WTC11 (cell line): Measurements from ENCODE around the gene CXorf58. TPM values are rescaled to one million over a fixed set of nuclear protein-coding genes. Genes with fewer than 3 reads are reported as not detected.
A peak's percentile ranks its signal among the peaks of the same experiment; 100 is the strongest.

Experiments used
- ATAC-seq: fragments of 200-7000 bp; cut with Tn5 transposase; 2 replicates; pipeline ENCODE4 v1.10.0; 2021; ENCODE audit warnings: mild to moderate bottlenecking, moderate library complexity
- CTCF ChIA-PET: fragments of 300-600 bp; sonication (Branson Sonifier 250); formaldehyde crosslinking; loops from one replicate; lab custom pipeline; 2021; ENCODE audit warnings: antibody characterized with exemption; lab: Charles Lee
- POLR2A ChIA-PET: fragments of 350-600 bp; sonication (Branson Sonifier 250); formaldehyde crosslinking; loops from one replicate; lab custom pipeline; 2021; ENCODE audit warnings: antibody characterized with exemption; lab: Charles Lee
- DNase-seq: peaks from one replicate; pipeline ENCODE4 v3.0.0; 2021; ENCODE audit warnings: low spot score
- H3K27ac Mint-ChIP-seq: 2 replicates; pipeline ENCODE4 v1.8.0; 2021; ENCODE audit warnings: mixed read lengths
- H3K27me3 Mint-ChIP-seq: 2 replicates; pipeline ENCODE4 v1.8.0; 2021; ENCODE audit warnings: low read depth, mild to moderate bottlenecking, moderate library complexity, mixed read lengths
- H3K36me3 Mint-ChIP-seq: 2 replicates; pipeline ENCODE4 v1.8.0; 2021; ENCODE audit warnings: mixed read lengths
- H3K4me1 Mint-ChIP-seq: 2 replicates; pipeline ENCODE4 v1.8.0; 2022; ENCODE audit warnings: mixed read lengths
- H3K4me3 Mint-ChIP-seq: 2 replicates; pipeline ENCODE4 v1.8.0; 2021; ENCODE audit warnings: mild to moderate bottlenecking, moderate library complexity, mixed read lengths
- H3K9me3 Mint-ChIP-seq: 2 replicates; pipeline ENCODE4 v1.8.0; 2021; ENCODE audit warnings: mixed read lengths
- ATF3 ChIP-seq: sonication (generic); formaldehyde crosslinking; conservative IDR thresholded peaks from 2 replicates; pipeline ENCODE4 v1.8.1; 2022; ENCODE audit warnings: mild to moderate bottlenecking, missing genetic modification reagents
- CTCF ChIP-seq: fragments of 200-600 bp; IDR thresholded peaks from 2 replicates; pipeline ENCODE4 v1.8.0; 2022; ENCODE audit warnings: antibody characterized with exemption
- E2F1 ChIP-seq: sonication (generic); formaldehyde crosslinking; IDR thresholded peaks from 2 replicates; pipeline ENCODE4 v1.8.0; 2022; ENCODE audit warnings: mild to moderate bottlenecking, missing genetic modification reagents
- ERG ChIP-seq: fragments of 250-450 bp; sonication (Bioruptor Pico); IDR thresholded peaks from 2 replicates; pipeline ENCODE4 v1.8.0; 2021; ENCODE audit warnings: mild to moderate bottlenecking
- ETV6 ChIP-seq: sonication (generic); formaldehyde crosslinking; IDR thresholded peaks from 2 replicates; pipeline ENCODE4 v1.8.1; 2022; ENCODE audit warnings: mild to moderate bottlenecking, missing genetic modification reagents
- FOXP1 ChIP-seq: sonication (generic); formaldehyde crosslinking; IDR thresholded peaks from 2 replicates; pipeline ENCODE4 v1.8.0; 2022; ENCODE audit warnings: missing genetic modification reagents, mild to moderate bottlenecking, moderate library complexity, borderline replicate concordance
- GTF2I ChIP-seq: fragments of 250-450 bp; sonication (Bioruptor Pico); conservative IDR thresholded peaks from 2 replicates; pipeline ENCODE4 v1.4.0; 2021; ENCODE audit warnings: mild to moderate bottlenecking
- HMGA2 ChIP-seq: fragments of 250-450 bp; sonication (Bioruptor Pico); IDR thresholded peaks from 2 replicates; pipeline ENCODE4 v1.4.0; 2021; ENCODE audit warnings: mild to moderate bottlenecking, moderate library complexity
- HMGXB4 ChIP-seq: sonication (generic); formaldehyde crosslinking; IDR thresholded peaks from 2 replicates; pipeline ENCODE4 v1.8.1; 2023; ENCODE audit warnings: mild to moderate bottlenecking, moderate library complexity, missing genetic modification reagents
- MAX ChIP-seq: sonication (generic); formaldehyde crosslinking; IDR thresholded peaks from 2 replicates; pipeline ENCODE4 v1.8.0; 2022; ENCODE audit warnings: mild to moderate bottlenecking, missing genetic modification reagents
- MYBL2 ChIP-seq: sonication (generic); formaldehyde crosslinking; IDR thresholded peaks from 2 replicates; pipeline ENCODE4 v1.8.1; 2023; ENCODE audit warnings: mild to moderate bottlenecking, moderate library complexity, missing genetic modification reagents
- PRRX2 ChIP-seq: fragments of 250-450 bp; sonication (Bioruptor Pico); IDR thresholded peaks from 2 replicates; pipeline ENCODE4 v1.8.0; 2021; ENCODE audit warnings: mild to moderate bottlenecking
- TEAD1 ChIP-seq: sonication (generic); formaldehyde crosslinking; IDR thresholded peaks from 2 replicates; pipeline ENCODE4 v1.8.0; 2022; ENCODE audit warnings: mild to moderate bottlenecking, missing genetic modification reagents
- USF1 ChIP-seq: sonication (generic); formaldehyde crosslinking; IDR thresholded peaks from 2 replicates; pipeline ENCODE4 v1.8.0; 2022; ENCODE audit warnings: mild to moderate bottlenecking, missing genetic modification reagents
- USF2 ChIP-seq: sonication (generic); formaldehyde crosslinking; IDR thresholded peaks from 2 replicates; pipeline ENCODE4 v1.8.1; 2023; ENCODE audit warnings: mild to moderate bottlenecking, missing genetic modification reagents, moderate library complexity
- ZBTB43 ChIP-seq: sonication (generic); formaldehyde crosslinking; IDR thresholded peaks from 2 replicates; pipeline ENCODE4 v1.8.1; 2023; ENCODE audit warnings: mild to moderate bottlenecking, missing genetic modification reagents
- ZNF532 ChIP-seq: fragments of 250-450 bp; sonication (Bioruptor Pico); IDR thresholded peaks from 2 replicates; pipeline ENCODE4 v1.9.0; 2021; ENCODE audit warnings: mild to moderate bottlenecking, borderline replicate concordance
- total RNA-seq: library from RNA; stranded (reverse); gene quantifications from 3 replicates; pipeline ENCODE4 v1.2.3, GENCODE V29; 2021

CXorf58 gene
- total RNA-seq, 1 experiment from 2014 or later, result not detected

GRCh38 chrX:23901060-23901459 is 6.7 kb upstream of the CXorf58 start (continued):
- no peak for TF ChIP-seq USF1
- no peak for TF ChIP-seq CTCF
- TF ChIP-seq ZBTB43, result no peak
- TF ChIP-seq ZNF532 (CRISPR knock-in tag), result no peak
- TF ChIP-seq FOXP1 (CRISPR knock-in tag), result no peak
- TF ChIP-seq E2F1 (CRISPR knock-in tag), result no peak
- TF ChIP-seq MYBL2 (CRISPR knock-in tag), result no peak
- TF ChIP-seq PRRX2, result no peak
- TF ChIP-seq ETV6 (CRISPR knock-in tag), result no peak
- no peak for TF ChIP-seq TEAD1
- TF ChIP-seq GTF2I (CRISPR knock-in tag), result no peak
- TF ChIP-seq, all 79 proteins: peak for 0

GRCh38 chrX:23901805-23902204 is 6.0 kb upstream of the CXorf58 start:
- peak; percentile 71 for ATAC-seq
- DNase-seq, result no peak
- H3K27ac Mint-ChIP-seq, result no peak overlapping the region
- CTCF ChIA-PET, result interaction anchor here (0.6 to 2.0 kb wide), 30 partner anchors 8 to 211 kb away, joined by 3 to 27 read pairs (median 3); partner anchors contain the start of gene SAT1
- H3K36me3 Mint-ChIP-seq, result peaks cover 5% of the 10 kb centered on the region
- H3K4me1 Mint-ChIP-seq, result peaks cover 30% of the 10 kb centered on the region
- H3K9me3 Mint-ChIP-seq, result no peaks in the 10 kb centered on the region
- H3K4me3 Mint-ChIP-seq, result no peak overlapping the region
- H3K27me3 Mint-ChIP-seq, result no peaks in the 10 kb centered on the region
- TF ChIP-seq ERG (CRISPR knock-in tag) (no peak), HMGXB4 (CRISPR knock-in tag) (no peak), USF2 (CRISPR knock-in tag) (no peak), HMGA2 (no peak), ATF3 (CRISPR knock-in tag) (no peak), MAX (CRISPR knock-in tag) (no peak)
- TF ChIP-seq, all 79 proteins: peak for 0
- POLR2A ChIA-PET, result interaction anchor here (1.0 to 1.5 kb wide), 2 partner anchors 119 to 159 kb away, joined by 4 to 9 read pairs; partner anchors contain the start of genes ACOT9 and SAT1
